Naive B cell (primary cell): ENCODE data around the gene TAF11L7. TPM values are rescaled to one million over a fixed set of nuclear protein-coding genes. Genes with fewer than 3 reads are reported as not detected.
"Not testable (repeated sequence)": the region's sequence is repeated elsewhere in the genome, so short reads cannot be mapped to it uniquely, and the experiment has no call there.

Experiments used
- ATAC-seq, 2 donors: fragments of 150-1000 bp; cut with Tn5 transposase; 2 replicates each; pipeline ENCODE4 v1.10.0; 2021; ENCODE audit warnings: low read depth in 2 of 2, mild to moderate bottlenecking in 2 of 2, moderate library complexity in 2 of 2
- DNase-seq: peaks from one replicate; pipeline ENCODE4 v3.0.0; 2022
- H3K27ac Mint-ChIP-seq, 6 donors: one replicate each; pipeline ENCODE4 v1.8.0; 2020 to 2022; ENCODE audit warnings: mild to moderate bottlenecking in 6 of 6, mixed read lengths in 6 of 6, moderate library complexity in 5 of 6, inconsistent platforms in 2 of 6
- H3K27me3 Mint-ChIP-seq, 3 donors: one replicate each; pipeline ENCODE4 v1.8.0; 2021 to 2022; ENCODE audit warnings: mixed read lengths in 3 of 3, mild to moderate bottlenecking in 1 of 3
- H3K36me3 Mint-ChIP-seq, 2 donors: one replicate each; pipeline ENCODE4 v1.8.0; 2020 to 2022; ENCODE audit warnings: mixed read lengths in 2 of 2, inconsistent platforms in 1 of 2, mild to moderate bottlenecking in 1 of 2
- H3K4me1 Mint-ChIP-seq, 3 donors: one replicate each; pipeline ENCODE4 v1.8.0; 2020 to 2022; ENCODE audit warnings: mixed read lengths in 3 of 3, inconsistent platforms in 1 of 3, mild to moderate bottlenecking in 1 of 3, moderate library complexity in 1 of 3
- H3K4me3 Mint-ChIP-seq, 8 donors: one replicate each; pipeline ENCODE4 v1.8.0; 2020 to 2022; ENCODE audit warnings: mild to moderate bottlenecking in 8 of 8, mixed read lengths in 8 of 8, moderate library complexity in 8 of 8, inconsistent platforms in 2 of 8
- H3K9me3 Mint-ChIP-seq, 7 donors: one replicate each; pipeline ENCODE4 v1.8.0; 2020 to 2022; ENCODE audit warnings: mixed read lengths in 7 of 7, mild to moderate bottlenecking in 5 of 7, inconsistent platforms in 2 of 7, moderate library complexity in 1 of 7
- polyA plus RNA-seq, 6 donors: library from polyadenylated mRNA; unstranded; fragments of 300-500 nt; fragmentation: Illumina TruSeq; gene quantifications; one replicate each; pipeline ENCODE4 v1.2.3, GENCODE V29; 2021; ENCODE audit warnings: low read depth in 6 of 6

Gene TAF11L7
- polyA plus RNA-seq = not detected

- H3K4me1 Mint-ChIP-seq, H3K36me3 Mint-ChIP-seq, DNase-seq, H3K9me3 Mint-ChIP-seq, H3K4me3 Mint-ChIP-seq, ATAC-seq, H3K27me3 Mint-ChIP-seq, H3K27ac Mint-ChIP-seq: not testable (repeated sequence)
Measured at GRCh38 chr5:17585658-17586057, at the start of gene TAF11L7. Gene TAF11L7, minus strand, starts transcription at chr5:17585758.

GRCh38 chr5:17634160-17634559, 48.6 kb upstream of the TAF11L7 start, which contains the start of gene TAF11L14:
Gene TAF11L14, plus strand, starts transcription at chr5:17634460.
- no peaks in the 10 kb centered on the region for H3K36me3 Mint-ChIP-seq
- no peak for ATAC-seq
- no peak within 1 kb of the TSS for H3K27ac Mint-ChIP-seq
- no peak for DNase-seq
- no peak within 1 kb of the TSS for H3K4me3 Mint-ChIP-seq
- H3K27me3 Mint-ChIP-seq = peaks cover 0 to 4% (median 0%) of the 10 kb centered on the region in 3 donors
- no peaks in the 10 kb centered on the region for H3K9me3 Mint-ChIP-seq
- no peaks in the 10 kb centered on the region for H3K4me1 Mint-ChIP-seq

- H3K4me1 Mint-ChIP-seq, ATAC-seq, H3K4me3 Mint-ChIP-seq, H3K27me3 Mint-ChIP-seq, DNase-seq, H3K36me3 Mint-ChIP-seq, H3K9me3 Mint-ChIP-seq, H3K27ac Mint-ChIP-seq: not testable (repeated sequence)
Measured at GRCh38 chr5:17631788-17632187, 46.2 kb upstream of the TAF11L7 start, which contains the start of gene TAF11L13. Gene TAF11L13, plus strand, starts transcription at chr5:17632088.

DNA sequence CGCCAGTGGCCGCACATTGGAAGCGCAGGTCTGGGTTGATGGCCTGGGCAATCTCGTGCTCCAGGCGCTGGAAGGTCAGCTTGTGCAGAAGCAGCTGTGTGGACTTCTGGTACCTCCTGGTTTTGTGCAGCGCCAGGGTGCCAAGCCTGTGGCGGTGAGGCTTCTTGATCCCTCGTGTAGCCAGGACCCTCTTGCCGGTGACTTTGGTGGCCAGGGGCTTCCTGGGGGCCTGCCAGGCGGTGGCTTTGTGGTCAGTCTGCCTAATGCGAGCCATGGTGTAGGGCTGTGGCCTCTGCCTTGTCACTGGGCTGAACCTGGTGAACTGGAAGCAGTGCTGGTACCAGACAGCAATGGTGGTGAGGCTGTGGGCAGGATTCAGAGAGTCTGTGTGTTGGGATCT, 40.1 kb upstream of the TAF11L7 start:
- H3K27me3 Mint-ChIP-seq = no peaks in the 10 kb centered on the region
- no peak for ATAC-seq

GRCh38 chr5:17620627-17621026, 35.1 kb upstream of the TAF11L7 start:
- no peaks in the 10 kb centered on the region for H3K36me3 Mint-ChIP-seq
- no peaks in the 10 kb centered on the region for H3K27me3 Mint-ChIP-seq
- no peaks in the 10 kb centered on the region for H3K4me1 Mint-ChIP-seq
- ATAC-seq = no peak
- no peak overlapping the region for H3K4me3 Mint-ChIP-seq
- DNase-seq = no peak
- H3K9me3 Mint-ChIP-seq = peaks cover 0 to 2% (median 0%) of the 10 kb centered on the region in 7 donors
- H3K27ac Mint-ChIP-seq = peak overlapping the region in 1 of 6 donors; percentile 49

More for the DNA sequence above, 40.1 kb upstream of the TAF11L7 start:
- Mint-ChIP-seq H3K4me3 (no peak overlapping the region), H3K9me3 (peaks cover 0 to 2% (median 0%) of the 10 kb centered on the region in 7 donors), H3K4me1 (no peaks in the 10 kb centered on the region), H3K27ac (no peak overlapping the region), H3K36me3 (no peaks in the 10 kb centered on the region)
- no peak for DNase-seq

DNA sequence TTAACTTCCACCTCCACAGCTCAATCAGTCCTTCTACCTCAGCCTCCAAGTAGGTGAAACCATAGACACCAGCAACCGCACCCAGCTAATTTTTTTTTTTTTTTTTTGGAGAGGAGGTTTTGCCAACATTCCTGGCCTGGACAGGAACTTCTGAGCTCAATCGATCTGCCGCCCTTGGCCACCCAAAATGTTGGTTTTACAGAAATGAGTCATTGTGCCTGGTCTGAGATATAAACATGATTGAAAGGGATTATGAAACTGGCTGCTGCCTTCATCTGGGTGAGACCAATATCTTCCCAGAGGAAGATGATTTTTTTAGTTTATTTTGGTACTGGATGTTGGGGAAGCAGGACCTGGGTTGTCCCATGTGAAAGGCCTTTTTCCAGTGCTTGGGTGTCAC, 33.8 kb upstream of the TAF11L7 start:
- no peak for ATAC-seq
- H3K36me3 Mint-ChIP-seq = no peaks in the 10 kb centered on the region
- H3K9me3 Mint-ChIP-seq = peaks cover 0 to 3% (median 0%) of the 10 kb centered on the region in 7 donors
- DNase-seq = no peak
- H3K27me3 Mint-ChIP-seq = no peaks in the 10 kb centered on the region
- no peak overlapping the region for H3K4me3 Mint-ChIP-seq
- no peak overlapping the region for H3K27ac Mint-ChIP-seq
- no peaks in the 10 kb centered on the region for H3K4me1 Mint-ChIP-seq

GRCh38 chr5:17614872-17615605, 29.5 kb upstream of the TAF11L7 start:
- H3K36me3 Mint-ChIP-seq = no peaks in the 10 kb centered on the region
- no peak overlapping the region for H3K4me3 Mint-ChIP-seq
- peaks cover 0 to 4% (median 0%) of the 10 kb centered on the region in 7 donors for H3K9me3 Mint-ChIP-seq
- H3K4me1 Mint-ChIP-seq = no peaks in the 10 kb centered on the region
- H3K27me3 Mint-ChIP-seq = no peaks in the 10 kb centered on the region
- ATAC-seq (no peak), DNase-seq (no peak)
- no peak overlapping the region for H3K27ac Mint-ChIP-seq

DNA sequence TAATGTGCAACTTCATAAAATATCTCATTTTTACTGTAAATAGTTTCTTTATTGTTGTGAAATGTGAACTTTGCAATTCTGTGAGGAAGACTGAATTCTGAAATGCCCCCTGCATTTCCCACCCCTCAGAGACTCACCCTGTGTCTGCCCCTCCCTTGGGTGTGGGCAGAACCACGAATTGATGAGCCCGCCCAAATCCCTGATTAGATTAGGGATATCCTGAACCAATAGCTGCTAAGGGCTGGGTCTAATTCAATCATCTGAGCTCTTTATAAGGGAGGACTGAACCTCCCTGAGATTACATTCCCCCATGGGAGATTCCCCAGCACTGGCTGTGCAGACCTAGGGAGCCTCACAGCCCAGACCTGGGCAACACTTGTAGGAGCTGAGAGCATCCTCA, 24.5 kb upstream of the TAF11L7 start, which contains the start of gene TAF11L12:
Gene TAF11L12 (plus strand): TSS at position 301 of the 400 bp plus-strand sequence.
- not testable (repeated sequence) for DNase-seq, H3K4me3 Mint-ChIP-seq, H3K36me3 Mint-ChIP-seq, H3K27me3 Mint-ChIP-seq, H3K4me1 Mint-ChIP-seq, H3K9me3 Mint-ChIP-seq, ATAC-seq
- peak within 1 kb of the TSS in 1 of 6 donors; percentile 37 for H3K27ac Mint-ChIP-seq

DNA sequence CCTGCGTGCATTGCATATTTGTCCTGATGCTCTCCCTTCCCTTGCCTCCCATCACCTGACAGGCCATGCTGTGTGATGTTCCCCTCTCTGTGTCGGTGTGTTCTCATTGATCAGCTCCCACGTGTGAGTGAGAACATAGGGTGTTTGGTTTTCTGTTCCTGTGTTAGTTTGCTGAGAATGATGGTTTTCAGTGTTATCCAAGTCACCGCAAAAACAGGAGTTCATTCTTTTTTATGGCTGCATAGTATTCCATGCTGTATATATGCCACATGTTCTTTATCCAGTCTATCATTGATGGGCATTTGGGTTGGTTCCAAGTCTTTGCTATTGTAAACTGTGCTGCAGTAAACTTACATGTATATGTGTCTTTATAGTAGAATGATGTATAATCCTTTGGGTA, 21.9 kb upstream of the TAF11L7 start:
- not testable (repeated sequence) for H3K27me3 Mint-ChIP-seq, DNase-seq, ATAC-seq, H3K9me3 Mint-ChIP-seq, H3K4me3 Mint-ChIP-seq, H3K4me1 Mint-ChIP-seq, H3K36me3 Mint-ChIP-seq
- peak overlapping the region in 1 of 6 donors; percentile 9 for H3K27ac Mint-ChIP-seq

- Mint-ChIP-seq H3K9me3 (peaks cover 0 to 5% (median 0%) of the 10 kb centered on the region in 7 donors), H3K4me3 (peak overlapping the region in 1 of 8 donors; percentile 34), H3K36me3 (no peaks in the 10 kb centered on the region), H3K27me3 (peaks cover 0 to 5% (median 0%) of the 10 kb centered on the region in 3 donors), H3K4me1 (no peaks in the 10 kb centered on the region), H3K27ac (no peak overlapping the region)
- no peak for ATAC-seq
- no peak for DNase-seq
Measured at GRCh38 chr5:17604951-17605350, 19.4 kb upstream of the TAF11L7 start.

DNA sequence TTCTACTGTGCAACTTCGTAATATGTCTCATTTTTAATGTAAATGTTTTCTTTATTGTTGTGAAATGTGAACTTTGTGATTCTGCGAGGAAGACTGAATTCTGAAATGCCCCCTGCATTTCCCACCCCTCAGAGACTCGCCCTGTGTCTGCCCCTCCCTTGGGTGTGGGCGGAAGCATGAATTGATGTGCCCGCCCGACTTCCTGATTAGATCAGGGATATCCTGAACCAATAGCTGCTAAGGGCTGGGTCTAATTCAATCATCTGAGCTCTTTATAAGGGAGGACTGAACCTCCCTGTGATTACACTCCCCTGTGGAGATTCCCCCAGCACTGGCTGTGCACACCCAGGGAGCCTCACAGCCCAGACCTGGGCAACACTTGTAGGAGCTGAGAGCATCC, 18.3 kb upstream of the TAF11L7 start, which contains the start of gene TAF11L11:
Gene TAF11L11 (plus strand): TSS at position 304 of the 400 bp plus-strand sequence.
- peak within 1 kb of the TSS in 1 of 8 donors; percentile 34 for H3K4me3 Mint-ChIP-seq
- H3K27ac Mint-ChIP-seq = peak within 1 kb of the TSS in 1 of 6 donors; percentile 7
- H3K4me1 Mint-ChIP-seq, DNase-seq, H3K9me3 Mint-ChIP-seq, ATAC-seq, H3K27me3 Mint-ChIP-seq, H3K36me3 Mint-ChIP-seq: not testable (repeated sequence)

GRCh38 chr5:17597728-17598127, 12.2 kb upstream of the TAF11L7 start, which contains the start of gene TAF11L10:
Gene TAF11L10, minus strand, starts transcription at chr5:17597828.
- not testable (repeated sequence) for H3K27me3 Mint-ChIP-seq, H3K4me3 Mint-ChIP-seq, DNase-seq, H3K36me3 Mint-ChIP-seq, H3K9me3 Mint-ChIP-seq, ATAC-seq, H3K4me1 Mint-ChIP-seq, H3K27ac Mint-ChIP-seq

DNA sequence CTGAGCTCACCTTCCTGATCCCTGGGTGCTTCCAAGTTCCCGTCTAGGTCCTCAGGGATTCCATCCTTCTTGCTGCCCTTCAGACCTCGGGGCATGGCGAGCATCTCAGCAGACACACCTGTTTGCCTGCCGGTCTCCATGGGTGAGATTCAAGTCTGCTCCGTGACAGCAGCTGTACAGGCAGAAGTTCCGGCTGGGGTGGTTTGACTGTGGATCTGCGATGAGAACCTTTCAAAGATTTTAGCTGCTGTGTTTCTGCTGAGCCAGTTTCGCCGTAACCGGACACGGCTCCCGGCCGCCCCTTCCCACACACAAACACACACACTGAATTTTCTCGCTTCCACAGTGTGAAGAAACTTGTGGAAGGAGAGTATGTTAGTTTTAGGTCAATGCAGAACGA, 8.7 kb upstream of the TAF11L7 start, which contains the start of gene TAF11L9:
Gene TAF11L9 (minus strand): TSS at position 140 of the 400 bp plus-strand sequence.
- DNase-seq = not testable (repeated sequence)

DNA sequence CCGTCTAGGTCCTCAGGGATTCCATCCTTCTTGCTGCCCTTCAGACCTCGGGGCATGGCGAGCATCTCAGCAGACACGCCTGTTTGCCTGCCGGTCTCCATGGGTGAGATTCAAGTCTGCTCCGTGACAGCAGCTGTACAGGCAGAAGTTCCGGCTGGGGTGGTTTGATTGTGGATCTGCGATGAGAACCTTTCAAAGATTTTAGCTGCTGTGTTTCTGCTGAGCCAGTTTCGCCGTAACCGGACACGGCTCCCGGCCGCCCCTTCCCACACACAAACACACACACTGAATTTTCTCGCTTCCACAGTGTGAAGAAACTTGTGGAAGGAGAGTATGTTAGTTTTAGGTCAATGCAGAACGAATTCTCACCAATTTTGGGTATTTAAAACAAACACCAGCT, 5.3 kb upstream of the TAF11L7 start, which contains the start of gene TAF11L8:
Gene TAF11L8 (minus strand): TSS at position 101 of the 400 bp plus-strand sequence.
- H3K36me3 Mint-ChIP-seq, H3K27me3 Mint-ChIP-seq, H3K4me3 Mint-ChIP-seq, DNase-seq, H3K9me3 Mint-ChIP-seq, H3K27ac Mint-ChIP-seq, ATAC-seq, H3K4me1 Mint-ChIP-seq: not testable (repeated sequence)

More for the DNA sequence above, 8.7 kb upstream of the TAF11L7 start, which contains the start of gene TAF11L9:
- ATAC-seq, H3K36me3 Mint-ChIP-seq, H3K9me3 Mint-ChIP-seq, H3K4me3 Mint-ChIP-seq, H3K27me3 Mint-ChIP-seq, H3K27ac Mint-ChIP-seq, H3K4me1 Mint-ChIP-seq: not testable (repeated sequence)
